Trophoblast cell (in vitro differentiated cells and primary cell): ENCODE measurements around the gene LIG1.
"Not testable (repeated sequence)": the region's sequence is repeated elsewhere in the genome, so short reads cannot be mapped to it uniquely, and the experiment has no call there.

Experiments
- DNase-seq, 2 donors: peaks; one replicate each; pipeline ENCODE4 v3.0.0-alpha.2; 2016
- H2AFZ ChIP-seq: 2 replicates; pipeline ENCODE4 v1.6.1; 2013; ENCODE audit warnings: low read length, moderate library complexity, mild to moderate bottlenecking; ENCODE audit not compliant: insufficient read depth, poor library complexity
- H2AK5ac ChIP-seq: 2 replicates; pipeline ENCODE4 v1.6.1; 2013; ENCODE audit warnings: mild to moderate bottlenecking, low read length
- H2BK120ac ChIP-seq: 2 replicates; pipeline ENCODE4 v1.6.1; 2013; ENCODE audit warnings: low read length, mild to moderate bottlenecking, moderate library complexity; ENCODE audit not compliant: insufficient read depth, poor library complexity
- H2BK12ac ChIP-seq: 2 replicates; pipeline ENCODE4 v1.6.1; 2013; ENCODE audit warnings: mild to moderate bottlenecking, low read length, moderate library complexity
- H2BK5ac ChIP-seq: 2 replicates; pipeline ENCODE4 v1.6.1; 2013; ENCODE audit warnings: low read length, low read depth, moderate library complexity, mild to moderate bottlenecking; ENCODE audit not compliant: poor library complexity
- H3K14ac ChIP-seq: 2 replicates; pipeline ENCODE4 v1.6.1; 2013; ENCODE audit warnings: mild to moderate bottlenecking, low read length
- H3K18ac ChIP-seq: 2 replicates; pipeline ENCODE4 v1.6.1; 2013; ENCODE audit warnings: mild to moderate bottlenecking, low read length
- H3K23ac ChIP-seq: 2 replicates; pipeline ENCODE4 v1.6.1; 2013; ENCODE audit warnings: low read length
- H3K27ac ChIP-seq: 2 replicates; pipeline ENCODE4 v1.5.1; 2013; ENCODE audit warnings: low read depth, mild to moderate bottlenecking, inconsistent platforms, low read length, moderate library complexity
- H3K27me3 ChIP-seq: 2 replicates; pipeline ENCODE4 v1.6.1; 2013; ENCODE audit warnings: inconsistent platforms, mild to moderate bottlenecking, low read length, moderate library complexity; ENCODE audit not compliant: insufficient read depth
- H3K36me3 ChIP-seq, 2 experiments: 1 replicate in 1 of 2; 2 replicates in 1 of 2; pipeline ENCODE4 v1.6.1; 2013; ENCODE audit warnings: low read length in 2 of 2, mild to moderate bottlenecking in 2 of 2, moderate library complexity in 1 of 2; ENCODE audit not compliant: insufficient read depth in 2 of 2, control insufficient read depth in 1 of 2
- H3K4ac ChIP-seq: 2 replicates; pipeline ENCODE4 v1.6.1; 2013; ENCODE audit warnings: low read depth, mild to moderate bottlenecking, low read length, moderate library complexity
- H3K4me1 ChIP-seq, 2 experiments: 1 replicate in 1 of 2; 2 replicates in 1 of 2; pipeline ENCODE4 v1.6.1; 2013; ENCODE audit warnings: low read length in 2 of 2, mild to moderate bottlenecking in 2 of 2, moderate library complexity in 1 of 2; ENCODE audit not compliant: insufficient read depth in 2 of 2, control insufficient read depth in 1 of 2
- H3K4me2 ChIP-seq: 2 replicates; pipeline ENCODE4 v1.6.1; 2013; ENCODE audit warnings: inconsistent platforms, mild to moderate bottlenecking, low read length, moderate library complexity
- H3K4me3 ChIP-seq: 2 replicates; pipeline ENCODE4 v1.5.1; 2013; ENCODE audit warnings: mild to moderate bottlenecking, low read depth, low read length, inconsistent platforms
- H3K79me1 ChIP-seq: one replicate; pipeline ENCODE4 v1.6.1; 2013; ENCODE audit warnings: low read length
- H3K79me2 ChIP-seq: 2 replicates; pipeline ENCODE4 v1.6.1; 2013; ENCODE audit warnings: low read length, mild to moderate bottlenecking; ENCODE audit not compliant: control insufficient read depth, insufficient read depth, poor library complexity
- H3K9ac ChIP-seq: 2 replicates; pipeline ENCODE4 v1.6.1; 2013; ENCODE audit warnings: mild to moderate bottlenecking, low read length
- H3K9me3 ChIP-seq: 2 replicates; pipeline ENCODE4 v1.6.1; 2013; ENCODE audit warnings: low read depth, mild to moderate bottlenecking, control low read depth, inconsistent platforms, low read length; ENCODE audit not compliant: insufficient read depth
- H4K12ac ChIP-seq: 2 replicates; pipeline ENCODE4 v1.6.1; 2013; ENCODE audit warnings: low read depth, mild to moderate bottlenecking, low read length, moderate library complexity
- H4K8ac ChIP-seq: 2 replicates; pipeline ENCODE4 v1.6.1; 2013; ENCODE audit warnings: low read depth, mild to moderate bottlenecking, low read length, moderate library complexity
- H4K91ac ChIP-seq: one replicate; pipeline ENCODE4 v1.6.1; 2013; ENCODE audit warnings: low read depth, mild to moderate bottlenecking, low read length, moderate library complexity
- WGBS: extraction: QIAGEN DNeasy Blood & Tissue Kit; methylation state at CpG from one replicate; pipeline ENCODE4 v1.1.7; 2013; ENCODE audit warnings: missing lambda C conversion rate; ENCODE audit not compliant: insufficient read length, insufficient coverage; ENCODE audit errors: extremely low coverage; 5-methylcytosine and 5-hydroxymethylcytosine counted together

Gene LIG1

DNA sequence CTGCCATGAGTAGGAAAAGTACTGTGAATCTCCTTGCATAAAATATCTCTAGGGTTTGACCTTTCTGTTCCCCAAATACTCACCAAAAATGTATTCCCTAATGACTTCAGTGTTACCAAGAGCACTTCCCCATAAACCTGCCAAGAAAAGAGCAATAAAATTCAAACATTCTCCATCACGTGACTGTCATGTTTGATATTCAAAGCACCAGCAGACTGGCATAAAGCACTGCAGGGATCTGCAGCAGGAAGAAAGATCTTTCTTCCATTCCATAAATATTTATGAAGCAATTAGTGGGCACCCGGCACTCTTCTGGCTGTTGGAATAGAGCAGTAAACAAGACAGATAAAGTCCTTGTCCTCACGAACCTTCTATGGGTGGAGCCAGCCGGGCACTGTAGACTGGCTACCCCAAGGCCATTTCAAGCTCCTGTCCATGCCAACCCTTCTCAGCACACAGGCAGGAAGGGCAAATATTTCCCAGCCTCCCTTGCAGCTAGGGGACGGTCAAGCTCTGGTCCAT, 79.8 kb downstream of the LIG1 start:
- WGBS: no CpG with 5 or more reads among the region's 5 CpGs
- H3K27me3 ChIP-seq: no peaks in the 10 kb centered on the region
- no peak overlapping the region for H3K14ac ChIP-seq
- no peak for DNase-seq
- H3K27ac ChIP-seq: no peak overlapping the region
- H3K4me3 ChIP-seq: no peak overlapping the region
- no peak overlapping the region for H2BK12ac ChIP-seq
- peaks cover 2% of the 10 kb centered on the region for H3K9me3 ChIP-seq
- H3K4me1 ChIP-seq: no peaks in the 10 kb centered on the region
- no peak overlapping the region for H4K91ac ChIP-seq
- no peak overlapping the region for H3K23ac ChIP-seq
- H4K12ac ChIP-seq: no peak overlapping the region
- H3K36me3 ChIP-seq: no peaks in the 10 kb centered on the region
- H2AFZ ChIP-seq: no peak overlapping the region
- no peak overlapping the region for H4K8ac ChIP-seq
- H3K18ac ChIP-seq: no peak overlapping the region
- H2BK5ac ChIP-seq: no peak overlapping the region
- H3K79me2 ChIP-seq: no peaks in the 10 kb centered on the region
- no peak overlapping the region for H2BK120ac ChIP-seq
- no peak overlapping the region for H2AK5ac ChIP-seq
- no peaks in the 10 kb centered on the region for H3K79me1 ChIP-seq
- no peak overlapping the region for H3K4ac ChIP-seq
- H3K9ac ChIP-seq: no peak overlapping the region
- no peak overlapping the region for H3K4me2 ChIP-seq

GRCh38 chr19:48088991-48089390, 81.2 kb downstream of the LIG1 start:
- H3K4me3 ChIP-seq, H3K79me2 ChIP-seq, H3K27me3 ChIP-seq, H2AK5ac ChIP-seq, H3K9me3 ChIP-seq, H2AFZ ChIP-seq, H3K14ac ChIP-seq, H3K79me1 ChIP-seq, H3K4me1 ChIP-seq, H3K18ac ChIP-seq, H3K27ac ChIP-seq, H4K8ac ChIP-seq, H4K12ac ChIP-seq, H3K4me2 ChIP-seq, H4K91ac ChIP-seq, H2BK120ac ChIP-seq, H3K23ac ChIP-seq, H3K4ac ChIP-seq, H2BK12ac ChIP-seq, DNase-seq, H3K36me3 ChIP-seq, H3K9ac ChIP-seq, H2BK5ac ChIP-seq: not testable (repeated sequence)
- WGBS: no CpG with 5 or more reads among the region's 6 CpGs

DNA sequence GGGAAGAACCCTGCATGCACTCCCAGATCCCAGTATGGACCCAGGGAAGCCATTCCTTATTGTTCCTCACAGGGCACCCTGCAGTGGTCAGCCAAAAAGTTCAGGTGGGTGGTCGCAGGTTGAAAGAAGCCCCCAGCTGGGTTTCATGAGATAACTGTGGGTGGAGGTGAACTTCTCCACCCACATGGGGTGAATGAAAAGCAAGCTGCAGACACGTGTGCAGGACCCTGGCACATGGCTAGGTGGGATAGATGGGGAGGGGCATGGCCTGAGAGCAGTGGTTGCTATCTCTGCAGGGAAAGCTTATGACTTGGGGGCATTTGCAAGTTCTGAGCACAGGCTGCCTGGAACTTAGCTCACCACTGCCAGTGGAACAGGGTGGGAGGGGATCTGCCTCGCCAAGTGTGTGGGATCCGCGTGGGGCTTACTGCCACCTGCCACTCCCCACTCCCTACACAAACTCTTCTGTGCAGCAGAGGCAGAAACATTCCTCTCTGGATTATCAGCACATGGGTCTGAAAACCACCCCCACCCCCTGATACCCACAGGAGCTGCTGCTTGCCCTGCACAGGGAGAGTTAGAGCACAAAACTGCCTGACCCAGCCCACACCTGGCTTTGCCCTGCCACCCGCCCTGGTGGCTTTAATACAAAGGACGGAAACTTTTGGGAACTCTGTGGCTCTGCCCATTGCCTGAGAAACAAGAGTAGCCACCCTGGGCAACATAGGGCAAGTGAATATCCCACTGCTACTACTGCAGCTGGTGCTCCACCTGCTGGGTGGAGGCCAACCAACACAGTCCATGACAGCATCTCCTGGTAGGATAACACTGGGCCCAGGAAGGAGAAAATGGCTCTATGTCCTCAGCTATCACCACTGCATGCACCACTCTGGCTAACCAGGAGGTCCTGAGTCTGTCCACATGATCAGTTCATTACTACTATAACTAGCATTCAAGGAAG, 84.0 kb downstream of the LIG1 start:
- no peaks in the 10 kb centered on the region for H3K27me3 ChIP-seq
- WGBS: no CpG with 5 or more reads among the region's 7 CpGs

GRCh38 chr19:48085076-48085475, 85.1 kb downstream of the LIG1 start:
- H3K14ac ChIP-seq: no peak overlapping the region
- H2BK5ac ChIP-seq: no peak overlapping the region
- no peak overlapping the region for H4K91ac ChIP-seq
- no peak overlapping the region for H3K27ac ChIP-seq
- no peaks in the 10 kb centered on the region for H3K79me2 ChIP-seq
- whole genome bisulfite sequencing: no CpG with 5 or more reads among the region's 3 CpGs
- peaks cover 2% of the 10 kb centered on the region for H3K9me3 ChIP-seq
- H4K12ac ChIP-seq: no peak overlapping the region
- H2AK5ac ChIP-seq: no peak overlapping the region
- H3K4me1 ChIP-seq: no peaks in the 10 kb centered on the region
- no peak overlapping the region for H2BK120ac ChIP-seq
- no peaks in the 10 kb centered on the region for H3K79me1 ChIP-seq
- H2AFZ ChIP-seq: no peak overlapping the region
- no peak overlapping the region for H3K4ac ChIP-seq
- H4K8ac ChIP-seq: no peak overlapping the region
- H3K23ac ChIP-seq: no peak overlapping the region
- H3K4me2 ChIP-seq: no peak overlapping the region
- H3K27me3 ChIP-seq: no peaks in the 10 kb centered on the region
- no peak for DNase-seq
- H3K4me3 ChIP-seq: no peak overlapping the region
- H3K36me3 ChIP-seq: no peaks in the 10 kb centered on the region
- no peak overlapping the region for H3K18ac ChIP-seq
- no peak overlapping the region for H2BK12ac ChIP-seq
- no peak overlapping the region for H3K9ac ChIP-seq

More for the DNA sequence above, 84.0 kb downstream of the LIG1 start:
- Histone ChIP-seq H3K23ac (no peak overlapping the region), H4K91ac (no peak overlapping the region), H3K9me3 (peaks cover 2% of the 10 kb centered on the region), H3K36me3 (no peaks in the 10 kb centered on the region), H3K4me1 (no peaks in the 10 kb centered on the region), H3K27ac (no peak overlapping the region), H3K4ac (no peak overlapping the region), H3K4me3 (no peak overlapping the region), H3K9ac (no peak overlapping the region), H3K4me2 (no peak overlapping the region), H2BK120ac (no peak overlapping the region), H3K79me2 (no peaks in the 10 kb centered on the region), H3K79me1 (no peaks in the 10 kb centered on the region), H2BK5ac (no peak overlapping the region), H4K8ac (no peak overlapping the region), H2BK12ac (no peak overlapping the region), H2AK5ac (no peak overlapping the region), H4K12ac (no peak overlapping the region), H3K18ac (no peak overlapping the region), H3K14ac (no peak overlapping the region), H2AFZ (no peak overlapping the region)
- DNase-seq: peak in 1 of 2 donors; percentile 10
